ENCODE data around the gene MACROD2.

DNA sequence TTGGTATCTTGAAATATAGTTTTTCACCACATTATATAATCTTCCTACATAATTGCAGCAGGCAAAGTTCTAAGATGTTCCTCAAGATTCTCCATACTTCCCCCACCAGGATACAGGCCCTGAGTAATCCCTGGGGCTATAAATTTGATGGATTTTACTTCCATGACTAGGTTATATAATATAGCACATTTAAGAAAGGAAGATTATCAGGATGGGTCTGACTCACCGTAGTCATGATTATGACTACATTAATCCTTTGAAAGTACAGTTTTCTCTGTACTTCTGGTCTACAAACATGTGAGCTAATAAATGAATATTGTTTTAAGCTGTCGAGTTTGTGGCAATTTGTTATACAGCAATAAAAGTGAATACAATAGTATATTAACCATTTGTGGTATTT, 122.5 kb downstream of the MACROD2 start:
- TF ChIP-seq, protein P1, sequence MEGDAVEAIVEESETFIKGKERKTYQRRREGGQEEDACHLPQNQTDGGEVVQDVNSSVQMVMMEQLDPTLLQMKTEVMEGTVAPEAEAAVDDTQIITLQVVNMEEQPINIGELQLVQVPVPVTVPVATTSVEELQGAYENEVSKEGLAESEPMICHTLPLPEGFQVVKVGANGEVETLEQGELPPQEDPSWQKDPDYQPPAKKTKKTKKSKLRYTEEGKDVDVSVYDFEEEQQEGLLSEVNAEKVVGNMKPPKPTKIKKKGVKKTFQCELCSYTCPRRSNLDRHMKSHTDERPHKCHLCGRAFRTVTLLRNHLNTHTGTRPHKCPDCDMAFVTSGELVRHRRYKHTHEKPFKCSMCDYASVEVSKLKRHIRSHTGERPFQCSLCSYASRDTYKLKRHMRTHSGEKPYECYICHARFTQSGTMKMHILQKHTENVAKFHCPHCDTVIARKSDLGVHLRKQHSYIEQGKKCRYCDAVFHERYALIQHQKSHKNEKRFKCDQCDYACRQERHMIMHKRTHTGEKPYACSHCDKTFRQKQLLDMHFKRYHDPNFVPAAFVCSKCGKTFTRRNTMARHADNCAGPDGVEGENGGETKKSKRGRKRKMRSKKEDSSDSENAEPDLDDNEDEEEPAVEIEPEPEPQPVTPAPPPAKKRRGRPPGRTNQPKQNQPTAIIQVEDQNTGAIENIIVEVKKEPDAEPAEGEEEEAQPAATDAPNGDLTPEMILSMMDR (IDR thresholded peaks at IDR 0.05): no peak
- no peak for TF ChIP-seq ZFX (IDR thresholded peaks at IDR 0.05; ENCODE audit: borderline replicate concordance)
